H9 (cell line): ENCODE measurements around the gene HNMT. TPM values are rescaled to one million over a fixed set of nuclear protein-coding genes. Genes with fewer than 3 reads are reported as not detected.

Experiments
- DNase-seq: peaks from one replicate; pipeline ENCODE4 v3.0.0-alpha.2; 2017
- H2AFZ ChIP-seq: one replicate; pipeline ENCODE4 v1.6.1; 2013; ENCODE audit warnings: mild to moderate bottlenecking, low read length, control low read depth, moderate library complexity
- H2AK5ac ChIP-seq: 2 replicates; pipeline ENCODE4 v1.6.1; 2013; ENCODE audit warnings: low read length, control low read depth, mixed read lengths; ENCODE audit not compliant: insufficient read length
- H2BK120ac ChIP-seq: one replicate; pipeline ENCODE4 v1.6.1; 2013; ENCODE audit warnings: low read depth, mild to moderate bottlenecking, low read length, control low read depth, inconsistent platforms; ENCODE audit not compliant: poor library complexity, severe bottlenecking
- H2BK12ac ChIP-seq: 2 replicates; pipeline ENCODE4 v1.6.1; 2013; ENCODE audit warnings: low read length, control low read depth, mixed read lengths, low read depth; ENCODE audit not compliant: insufficient read length
- H2BK15ac ChIP-seq: 2 replicates; pipeline ENCODE4 v1.6.1; 2013; ENCODE audit warnings: low read depth, low read length, control low read depth
- H2BK20ac ChIP-seq: one replicate; pipeline ENCODE4 v1.6.1; 2013; ENCODE audit warnings: low read depth, mild to moderate bottlenecking, low read length, control low read depth, inconsistent platforms; ENCODE audit not compliant: poor library complexity, severe bottlenecking
- H2BK5ac ChIP-seq: 2 replicates; pipeline ENCODE4 v1.6.1; 2013; ENCODE audit warnings: low read length, control low read depth, mixed read lengths; ENCODE audit not compliant: insufficient read length
- H3K14ac ChIP-seq: 2 replicates; pipeline ENCODE4 v1.6.1; 2013; ENCODE audit warnings: low read length, control low read depth; ENCODE audit not compliant: insufficient read depth
- H3K18ac ChIP-seq: 2 replicates; pipeline ENCODE4 v1.6.1; 2013; ENCODE audit warnings: low read depth, mild to moderate bottlenecking, mixed read lengths, low read length, control low read depth; ENCODE audit not compliant: insufficient read length
- H3K23ac ChIP-seq: 2 replicates; pipeline ENCODE4 v1.6.1; 2013; ENCODE audit warnings: low read length, control low read depth, mixed read lengths, low read depth; ENCODE audit not compliant: insufficient read length
- H3K23me2 ChIP-seq: 2 replicates; pipeline ENCODE4 v1.6.1; 2013; ENCODE audit warnings: low read depth, mild to moderate bottlenecking, mixed read lengths, low read length, control low read depth; ENCODE audit not compliant: insufficient read length, poor library complexity, severe bottlenecking
- H3K27ac ChIP-seq: 2 replicates; pipeline ENCODE4 v1.5.1; 2013; ENCODE audit warnings: low read length, control low read depth, mixed read lengths, low read depth; ENCODE audit not compliant: insufficient read length
- H3K27me3 ChIP-seq: 2 replicates; pipeline ENCODE4 v1.6.1; 2013; ENCODE audit warnings: low read length, control low read depth, inconsistent platforms; ENCODE audit not compliant: insufficient read depth
- H3K4ac ChIP-seq: 2 replicates; pipeline ENCODE4 v1.6.1; 2013; ENCODE audit warnings: low read depth, mild to moderate bottlenecking, control low read depth, inconsistent platforms, low read length, moderate library complexity
- H3K4me1 ChIP-seq: 2 replicates; pipeline ENCODE4 v1.6.1; 2013; ENCODE audit warnings: low read length, control low read depth, inconsistent platforms; ENCODE audit not compliant: insufficient read depth
- H3K4me2 ChIP-seq: 2 replicates; pipeline ENCODE4 v1.6.1; 2013; ENCODE audit warnings: low read length, control low read depth, mixed read lengths; ENCODE audit not compliant: insufficient read length, insufficient read depth
- H3K56ac ChIP-seq: 2 replicates; pipeline ENCODE4 v1.6.1; 2013; ENCODE audit warnings: low read depth, mild to moderate bottlenecking, mixed read lengths, low read length, control low read depth; ENCODE audit not compliant: insufficient read length
- H3K79me1 ChIP-seq: 2 replicates; pipeline ENCODE4 v1.6.1; 2013; ENCODE audit warnings: low read depth, mild to moderate bottlenecking, moderate library complexity, low read length, control low read depth, inconsistent platforms; ENCODE audit not compliant: insufficient read depth, poor library complexity, severe bottlenecking
- H3K79me2 ChIP-seq: 2 replicates; pipeline ENCODE4 v1.6.1; 2013; ENCODE audit warnings: low read length, control low read depth, inconsistent platforms; ENCODE audit not compliant: insufficient read depth
- H3K9ac ChIP-seq: 2 replicates; pipeline ENCODE4 v1.6.1; 2013; ENCODE audit warnings: low read length, control low read depth, mixed read lengths; ENCODE audit not compliant: insufficient read length; ENCODE audit errors: extremely low read depth
- H3K9me3 ChIP-seq: one replicate; pipeline ENCODE4 v1.6.1; 2013; ENCODE audit warnings: low read depth, low read length, inconsistent platforms; ENCODE audit not compliant: control insufficient read depth
- H3T11ph ChIP-seq: one replicate; pipeline ENCODE4 v1.6.1; 2013; ENCODE audit warnings: mild to moderate bottlenecking, low read length, control low read depth, inconsistent platforms
- H4K20me1 ChIP-seq: one replicate; pipeline ENCODE4 v1.6.1; 2013; ENCODE audit not compliant: control insufficient read depth, insufficient read length, insufficient read depth
- H4K5ac ChIP-seq: 2 replicates; pipeline ENCODE4 v1.6.1; 2013; ENCODE audit warnings: low read depth, mild to moderate bottlenecking, mixed read lengths, low read length, control low read depth; ENCODE audit not compliant: insufficient read length
- H4K8ac ChIP-seq: replicated peaks from 2 replicates; pipeline ENCODE4 v1.6.1; 2013; ENCODE audit warnings: low read length, control low read depth, mixed read lengths, low read depth; ENCODE audit not compliant: insufficient read length
- H4K91ac ChIP-seq: 2 replicates; pipeline ENCODE4 v1.6.1; 2013; ENCODE audit warnings: low read depth, mild to moderate bottlenecking, moderate library complexity, mixed read lengths, low read length, control low read depth; ENCODE audit not compliant: insufficient read length
- H3K27ac Mint-ChIP-seq, 3 experiments: 2 replicates in 2 of 3; 3 replicates in 1 of 3; pipeline ENCODE4 v1.8.0; 2020 to 2021; ENCODE audit warnings: mixed read lengths in 3 of 3, mild to moderate bottlenecking in 1 of 3, moderate library complexity in 1 of 3
- H3K27me3 Mint-ChIP-seq: 2 replicates; pipeline ENCODE4 v1.8.0; 2021; ENCODE audit warnings: low read depth, mild to moderate bottlenecking, moderate library complexity, mixed read lengths
- H3K36me3 Mint-ChIP-seq, 3 experiments: 2 replicates in 2 of 3; 3 replicates in 1 of 3; pipeline ENCODE4 v1.8.0; 2020 to 2021; ENCODE audit warnings: low read depth in 3 of 3, mixed read lengths in 3 of 3; ENCODE audit not compliant: insufficient read depth in 1 of 3
- H3K4me1 Mint-ChIP-seq, 2 experiments: 2 replicates each; pipeline ENCODE4 v1.8.0; 2020; ENCODE audit warnings: mixed read lengths in 2 of 2
- H3K4me3 Mint-ChIP-seq, 2 experiments: 2 replicates in 1 of 2; 3 replicates in 1 of 2; pipeline ENCODE4 v1.8.0; 2020 to 2021; ENCODE audit warnings: mild to moderate bottlenecking in 2 of 2, mixed read lengths in 2 of 2, moderate library complexity in 1 of 2
- H3K9me3 Mint-ChIP-seq, 2 experiments: 2 replicates in 1 of 2; 3 replicates in 1 of 2; pipeline ENCODE4 v1.8.0; 2020; ENCODE audit warnings: mild to moderate bottlenecking in 2 of 2, mixed read lengths in 2 of 2, moderate library complexity in 1 of 2
- WGBS: extraction: QIAGEN DNeasy Blood & Tissue Kit; methylation state at CpG from one replicate; pipeline ENCODE4 v1.1.7; 2013; ENCODE audit warnings: missing lambda C conversion rate, low lambda C conversion rate, mixed read lengths; ENCODE audit not compliant: insufficient read length; ENCODE audit errors: extremely low coverage; 5-methylcytosine and 5-hydroxymethylcytosine counted together
- total RNA-seq: library from RNA; stranded (reverse); gene quantifications from 2 replicates; pipeline ENCODE4 v1.2.1, GENCODE V29; 2021
- TF ChIP-seq, protein P1 (sequence below): fragments of 200-600 bp; sonication (generic); conservative IDR thresholded peaks from 3 replicates; pipeline ENCODE4 v1.8.0; 2021; ENCODE audit warnings: antibody characterized with exemption, mild to moderate bottlenecking

The HNMT gene
- total RNA-seq, 1 experiment from 2014 or later = 1.3 TPM

- Histone ChIP-seq H3K23me2 (no peaks in the 10 kb centered on the region), H2AFZ (no peak overlapping the region), H4K8ac (no peak overlapping the region), H2BK20ac (no peak overlapping the region), H3K56ac (no peak overlapping the region), H2BK120ac (no peak overlapping the region), H4K20me1 (no peaks in the 10 kb centered on the region), H3K9ac (no peak overlapping the region), H2BK5ac (no peak overlapping the region), H3K4ac (no peak overlapping the region), H2BK15ac (no peak overlapping the region), H3K79me2 (no peaks in the 10 kb centered on the region), H3K4me1 (no peaks in the 10 kb centered on the region), H3K27me3 (peaks cover 8% of the 10 kb centered on the region; the same call in 1 of the 2 replicates), H3K79me1 (no peaks in the 10 kb centered on the region), H3K27ac (no peak overlapping the region), H3T11ph (no peak overlapping the region), H3K18ac (no peak overlapping the region), H3K4me2 (no peak overlapping the region), H3K9me3 (no peaks in the 10 kb centered on the region), H2BK12ac (no peak overlapping the region), H4K5ac (no peak overlapping the region), H3K23ac (no peak overlapping the region), H2AK5ac (no peak overlapping the region), H4K91ac (no peak overlapping the region), H3K14ac (no peak overlapping the region)
- DNase-seq = no peak
- TF ChIP-seq, protein P1, sequence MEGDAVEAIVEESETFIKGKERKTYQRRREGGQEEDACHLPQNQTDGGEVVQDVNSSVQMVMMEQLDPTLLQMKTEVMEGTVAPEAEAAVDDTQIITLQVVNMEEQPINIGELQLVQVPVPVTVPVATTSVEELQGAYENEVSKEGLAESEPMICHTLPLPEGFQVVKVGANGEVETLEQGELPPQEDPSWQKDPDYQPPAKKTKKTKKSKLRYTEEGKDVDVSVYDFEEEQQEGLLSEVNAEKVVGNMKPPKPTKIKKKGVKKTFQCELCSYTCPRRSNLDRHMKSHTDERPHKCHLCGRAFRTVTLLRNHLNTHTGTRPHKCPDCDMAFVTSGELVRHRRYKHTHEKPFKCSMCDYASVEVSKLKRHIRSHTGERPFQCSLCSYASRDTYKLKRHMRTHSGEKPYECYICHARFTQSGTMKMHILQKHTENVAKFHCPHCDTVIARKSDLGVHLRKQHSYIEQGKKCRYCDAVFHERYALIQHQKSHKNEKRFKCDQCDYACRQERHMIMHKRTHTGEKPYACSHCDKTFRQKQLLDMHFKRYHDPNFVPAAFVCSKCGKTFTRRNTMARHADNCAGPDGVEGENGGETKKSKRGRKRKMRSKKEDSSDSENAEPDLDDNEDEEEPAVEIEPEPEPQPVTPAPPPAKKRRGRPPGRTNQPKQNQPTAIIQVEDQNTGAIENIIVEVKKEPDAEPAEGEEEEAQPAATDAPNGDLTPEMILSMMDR = no peak
- Mint-ChIP-seq H3K27me3 (no peaks in the 10 kb centered on the region), H3K9me3 (no peaks in the 10 kb centered on the region; a peak in 1 of 5 replicates), H3K27ac (no peak overlapping the region), H3K36me3 (no peaks in the 10 kb centered on the region), H3K4me3 (no peak overlapping the region), H3K4me1 (no peaks in the 10 kb centered on the region)
- WGBS = no CpG with 5 or more reads among the region's 2 CpGs
Measured at GRCh38 chr2:138063181-138063580, 98.9 kb downstream of the HNMT start.
